ACC112 (cell line): ENCODE data around the gene MAPKAPK5.
"Not testable (repeated sequence)": the region's sequence is repeated elsewhere in the genome, so short reads cannot be mapped to it uniquely, and the experiment has no call there.

Source experiments
- H2AFZ ChIP-seq: fragments of 200-600 bp; sonication (generic); one replicate; pipeline ENCODE4 v1.6.0; 2017; ENCODE audit warnings: antibody characterized with exemption, low read length; ENCODE audit not compliant: unreplicated experiment
- H3K27ac ChIP-seq: fragments of 200-600 bp; sonication (generic); 2 replicates; pipeline ENCODE4 v1.5.1; 2014; ENCODE audit warnings: low read depth, mild to moderate bottlenecking, antibody characterized with exemption, low read length, moderate library complexity
- H3K27me3 ChIP-seq: fragments of 200-600 bp; sonication (generic); 2 replicates; pipeline ENCODE4 v1.6.1; 2014; ENCODE audit warnings: mild to moderate bottlenecking, antibody characterized with exemption, low read length, moderate library complexity, mixed read lengths; ENCODE audit not compliant: insufficient read depth
- H3K36me3 ChIP-seq: fragments of 200-600 bp; sonication (generic); 2 replicates; pipeline ENCODE4 v1.6.1; 2016; ENCODE audit warnings: mild to moderate bottlenecking, antibody characterized with exemption, low read length, moderate library complexity, mixed read lengths; ENCODE audit not compliant: insufficient read depth
- H3K4me1 ChIP-seq: fragments of 200-600 bp; sonication (generic); one replicate; pipeline ENCODE4 v1.6.1; 2016; ENCODE audit warnings: low read length, mixed read lengths; ENCODE audit not compliant: insufficient read depth, unreplicated experiment, control insufficient read depth
- H3K4me3 ChIP-seq: fragments of 200-600 bp; sonication (generic); 2 replicates; pipeline ENCODE4 v1.5.1; 2014; ENCODE audit warnings: mild to moderate bottlenecking, low read depth, low read length
- H3K79me2 ChIP-seq: fragments of 200-600 bp; sonication (generic); one replicate; pipeline ENCODE4 v1.6.0; 2016; ENCODE audit warnings: low read length; ENCODE audit not compliant: control insufficient read depth, unreplicated experiment, insufficient read depth

MAPKAPK5 gene

DNA sequence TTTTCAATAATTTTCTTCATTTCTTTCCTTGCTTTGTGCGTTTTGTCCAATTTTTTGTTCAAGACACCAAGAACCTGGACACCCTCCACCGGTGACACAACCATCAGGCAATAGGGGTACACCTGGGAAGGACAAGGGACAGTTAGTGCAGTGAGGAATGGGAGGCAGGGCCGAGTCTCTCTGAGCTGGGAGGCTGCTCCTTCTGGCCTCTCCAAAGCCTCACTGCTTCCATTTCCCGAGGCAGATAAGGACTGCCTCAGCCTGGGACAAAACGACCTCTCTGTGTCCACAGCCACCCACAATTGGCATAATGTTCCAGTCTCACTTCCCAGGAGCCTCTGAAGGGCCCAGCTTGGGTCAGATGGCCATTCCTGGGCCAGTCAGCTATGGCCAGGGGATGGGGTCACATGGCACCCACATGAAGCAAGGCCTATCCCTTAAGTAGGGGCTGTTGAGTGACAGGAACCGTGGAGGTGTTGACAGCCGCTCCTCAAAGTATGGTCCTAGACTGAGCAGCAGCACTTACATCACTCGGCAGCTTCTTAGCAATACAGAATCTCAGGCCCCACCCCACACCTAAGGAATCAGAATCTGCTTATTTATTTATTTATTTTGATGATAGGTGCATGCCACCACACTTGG lies 13.6 kb upstream of the MAPKAPK5 start:
- no peaks in the 10 kb centered on the region for H3K79me2 ChIP-seq
- no peaks in the 10 kb centered on the region for H3K4me1 ChIP-seq
- H3K36me3 ChIP-seq, result no peaks in the 10 kb centered on the region
- H3K27ac ChIP-seq, result no peak overlapping the region
- H3K4me3 ChIP-seq, result no peak overlapping the region
- peaks cover 6% of the 10 kb centered on the region for H3K27me3 ChIP-seq
- no peak overlapping the region for H2AFZ ChIP-seq

DNA sequence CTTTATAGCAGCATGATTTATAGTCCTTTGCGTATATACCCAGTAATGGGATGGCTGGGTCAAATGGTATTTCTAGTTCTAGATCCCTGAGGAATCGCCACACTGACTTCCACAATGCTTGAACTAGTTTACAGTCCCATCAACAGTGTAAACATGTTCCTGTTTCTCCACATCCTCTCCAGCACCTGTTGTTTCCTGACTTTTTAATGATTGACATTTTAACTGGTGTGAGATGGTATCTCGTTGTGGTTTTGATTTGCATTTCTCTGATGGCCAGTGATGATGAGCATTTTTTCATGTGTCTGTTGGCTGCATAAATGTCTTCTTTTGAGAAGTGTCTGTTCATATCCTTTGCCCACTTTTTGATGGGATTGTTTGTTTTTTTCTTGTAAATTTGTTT lies 12.4 kb upstream of the MAPKAPK5 start:
- H3K27ac ChIP-seq, H3K27me3 ChIP-seq, H3K36me3 ChIP-seq, H2AFZ ChIP-seq, H3K4me3 ChIP-seq, H3K79me2 ChIP-seq, H3K4me1 ChIP-seq: not testable (repeated sequence)

DNA sequence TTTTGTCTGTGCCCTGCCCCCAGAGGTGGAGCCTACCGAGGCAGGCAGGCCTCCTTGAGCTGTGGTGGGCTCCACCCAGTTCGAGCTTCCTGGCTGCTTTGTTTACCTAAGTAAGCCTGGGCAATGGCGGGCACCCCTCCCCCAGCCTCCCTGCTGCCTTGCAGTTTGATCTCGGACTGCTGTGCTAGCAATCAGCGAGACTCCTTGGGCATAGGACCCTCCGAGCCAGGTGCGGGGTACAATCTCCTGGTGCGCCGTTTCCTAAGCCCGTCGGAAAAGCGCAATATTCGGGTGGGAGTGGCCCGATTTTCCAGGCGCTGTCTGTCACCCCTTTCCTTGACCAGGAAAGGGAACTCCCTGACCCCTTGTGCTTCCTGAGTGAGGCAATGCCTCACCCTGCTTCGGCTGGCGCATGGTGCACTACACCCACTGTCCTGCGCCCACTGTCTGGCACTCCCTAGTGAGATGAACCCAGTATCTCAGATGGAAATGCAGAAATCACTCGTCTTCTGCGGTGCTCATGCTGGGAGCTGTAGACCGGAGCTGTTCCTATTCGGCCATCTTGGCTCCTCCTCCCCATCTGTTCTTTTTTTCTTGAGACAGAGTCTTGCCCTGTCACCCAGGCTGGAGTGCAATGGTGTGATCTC lies 7.2 kb upstream of the MAPKAPK5 start:
- not testable (repeated sequence) for H3K79me2 ChIP-seq, H3K4me3 ChIP-seq, H3K27ac ChIP-seq, H3K27me3 ChIP-seq, H3K36me3 ChIP-seq, H2AFZ ChIP-seq, H3K4me1 ChIP-seq

DNA sequence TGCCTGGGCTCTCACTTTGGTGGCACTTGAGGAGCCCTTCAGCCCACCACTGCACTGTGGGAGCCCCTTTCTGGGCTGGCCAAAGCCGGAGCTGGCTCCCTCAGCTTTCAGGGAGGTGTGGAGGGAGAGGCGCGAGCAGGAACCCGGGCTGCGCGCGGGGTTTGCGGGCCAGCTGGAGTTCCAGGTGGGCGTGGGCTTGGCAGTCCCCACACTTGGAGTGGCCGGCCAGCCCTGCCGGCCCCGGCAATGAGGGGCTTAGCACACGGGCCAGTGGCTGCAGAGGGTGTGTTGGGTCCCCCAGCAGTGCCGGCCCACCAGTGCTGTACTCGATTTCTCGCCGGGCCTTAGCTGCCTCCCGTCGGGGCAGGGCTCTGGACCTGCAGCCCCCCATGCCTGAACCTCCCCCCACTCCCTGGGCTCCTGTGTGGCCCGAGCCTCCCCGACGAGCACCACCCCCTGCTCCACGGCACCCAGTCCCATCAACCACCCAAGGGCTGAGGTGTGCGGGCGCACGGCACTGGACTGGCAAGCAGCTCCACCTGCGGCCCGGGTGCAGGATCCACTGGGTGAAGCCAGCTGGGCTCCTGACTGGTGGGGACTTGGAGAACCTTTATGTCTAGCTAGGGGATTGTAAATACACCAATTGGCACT lies 6.4 kb upstream of the MAPKAPK5 start:
- not testable (repeated sequence) for H3K36me3 ChIP-seq, H3K27ac ChIP-seq, H3K4me3 ChIP-seq, H2AFZ ChIP-seq, H3K4me1 ChIP-seq, H3K27me3 ChIP-seq
- H3K79me2 ChIP-seq, result peaks cover 14% of the 10 kb centered on the region

DNA sequence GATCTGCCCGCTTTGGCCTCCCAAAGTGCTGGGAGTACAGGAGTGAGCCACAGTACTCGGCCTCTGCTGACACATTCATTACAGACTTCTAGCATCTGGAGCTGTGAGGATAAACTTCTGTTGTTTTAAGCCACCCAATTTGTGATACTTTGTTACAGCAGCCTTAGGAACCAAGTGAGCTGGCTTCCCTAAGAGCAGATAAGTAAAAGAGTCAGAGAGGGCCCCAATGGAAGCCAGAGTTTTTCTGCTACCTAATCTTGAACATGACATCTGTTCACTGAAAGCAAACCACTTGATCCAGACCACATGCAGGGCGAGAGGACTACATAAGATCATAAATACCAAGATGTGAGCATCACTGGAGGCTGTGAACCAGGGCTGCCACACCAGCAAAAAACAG lies 3.7 kb upstream of the MAPKAPK5 start:
- no peak overlapping the region for H3K4me3 ChIP-seq
- no peak overlapping the region for H2AFZ ChIP-seq
- H3K79me2 ChIP-seq, result peaks cover 36% of the 10 kb centered on the region
- H3K4me1 ChIP-seq, result peaks cover 11% of the 10 kb centered on the region
- H3K27ac ChIP-seq, result no peak overlapping the region
- no peaks in the 10 kb centered on the region for H3K27me3 ChIP-seq
- H3K36me3 ChIP-seq, result peaks cover 8% of the 10 kb centered on the region

DNA sequence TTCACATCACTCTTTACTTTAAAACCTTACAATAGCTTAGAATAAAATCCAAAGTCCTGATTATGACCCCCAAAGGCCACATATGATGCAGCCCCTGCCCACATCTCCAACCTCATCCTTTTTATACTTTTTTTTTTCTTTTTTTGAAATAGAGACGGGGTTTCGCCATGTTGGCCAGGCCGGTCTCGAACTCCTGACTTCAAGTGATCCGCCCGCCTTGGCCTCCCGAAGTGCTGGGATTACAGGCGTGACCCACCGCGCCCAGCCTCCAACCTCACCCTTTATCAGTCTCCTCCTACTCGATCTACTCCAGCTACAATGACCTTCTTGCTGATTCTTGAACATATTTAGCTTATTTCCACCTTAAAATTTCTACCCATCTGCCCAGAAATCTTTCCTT lies 1.2 kb upstream of the MAPKAPK5 start:
- Histone ChIP-seq H3K4me3 (peak overlapping the region; percentile 98), H3K36me3 (peaks cover 8% of the 10 kb centered on the region), H3K79me2 (peaks cover 59% of the 10 kb centered on the region), H2AFZ (peak overlapping the region; percentile 99), H3K27me3 (no peaks in the 10 kb centered on the region), H3K27ac (0 out of 2 replicates have a peak overlapping the region, but pooled peaks have one; percentile 89), H3K4me1 (peaks cover 15% of the 10 kb centered on the region)

DNA sequence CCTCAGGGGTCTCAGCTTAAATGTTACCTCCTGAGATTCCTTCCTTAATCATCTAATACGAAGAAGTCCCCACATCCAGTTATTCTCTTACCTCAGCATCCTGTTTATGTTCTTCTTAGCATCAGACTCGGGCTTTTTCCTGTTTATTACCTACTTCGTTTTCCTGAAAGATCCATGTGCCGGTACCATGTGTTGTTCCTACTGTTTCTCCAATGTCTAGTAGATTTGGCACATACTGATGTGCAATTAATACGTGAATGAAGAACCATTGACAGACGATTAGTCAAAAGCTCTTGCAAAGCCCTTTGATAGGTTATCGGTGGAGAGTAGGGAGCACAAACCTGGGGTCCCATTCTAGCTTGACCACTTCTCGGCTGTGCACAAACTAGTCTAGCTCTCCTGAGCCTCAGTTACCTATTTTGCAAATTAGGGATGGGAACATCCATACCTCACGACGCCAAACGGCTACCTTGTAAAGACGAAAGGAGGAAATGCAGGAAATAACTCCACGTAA lies 735 bp upstream of the MAPKAPK5 start:
- Histone ChIP-seq H3K27me3 (no peaks in the 10 kb centered on the region), H3K36me3 (peaks cover 8% of the 10 kb centered on the region), H3K79me2 (peaks cover 63% of the 10 kb centered on the region), H3K4me1 (peaks cover 19% of the 10 kb centered on the region), H3K27ac (peak overlapping the region; percentile 89), H3K4me3 (peak overlapping the region; percentile 98), H2AFZ (peak overlapping the region; percentile 99)

DNA sequence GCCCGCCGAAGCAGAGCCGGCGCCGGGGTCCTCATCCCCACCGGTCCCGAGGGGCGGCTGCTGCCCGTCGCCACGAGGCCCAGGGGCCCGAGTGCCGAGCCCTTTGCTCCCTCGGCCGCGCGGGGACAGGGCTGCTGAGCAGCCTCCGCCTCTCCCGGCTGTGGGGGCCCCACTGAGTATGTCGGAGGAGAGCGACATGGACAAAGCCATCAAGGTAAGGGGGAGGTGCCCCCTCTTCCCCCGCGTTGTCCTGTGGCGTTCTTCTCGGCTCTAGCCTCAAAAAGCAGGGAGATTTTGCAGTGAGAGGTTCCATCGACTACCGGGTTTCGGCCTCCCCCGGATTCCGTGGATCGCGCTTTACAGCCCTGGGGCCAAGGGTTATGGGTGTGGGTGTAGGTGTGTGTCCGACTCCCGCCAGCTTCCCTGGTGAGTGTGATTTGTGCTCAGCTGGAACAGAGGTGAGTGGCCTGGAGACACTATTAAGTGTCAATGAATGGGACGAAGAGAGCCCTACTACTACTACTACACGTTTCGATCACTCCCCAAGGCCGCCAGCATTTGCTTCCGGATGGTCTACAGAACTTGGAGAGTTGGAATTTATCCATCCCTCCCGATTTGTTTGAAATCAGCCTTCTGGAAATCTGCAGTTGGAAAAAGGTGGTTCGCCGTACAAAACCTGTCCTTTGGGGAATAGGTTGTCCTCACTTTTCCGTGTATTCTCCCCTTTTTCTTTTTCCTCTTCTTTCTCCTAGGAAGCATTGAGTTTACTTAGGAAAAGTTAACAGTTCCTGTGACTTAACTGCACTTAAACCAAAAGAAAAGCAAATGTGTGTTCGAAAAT lies 748 bp downstream of the MAPKAPK5 start:
- peak overlapping the region; percentile 89 for H3K27ac ChIP-seq
- peaks cover 11% of the 10 kb centered on the region for H3K36me3 ChIP-seq
- peaks cover 76% of the 10 kb centered on the region for H3K79me2 ChIP-seq
- no peaks in the 10 kb centered on the region for H3K27me3 ChIP-seq
- peaks cover 20% of the 10 kb centered on the region for H3K4me1 ChIP-seq
- H3K4me3 ChIP-seq, result peak overlapping the region; percentile 98
- peak overlapping the region; percentile 99 for H2AFZ ChIP-seq

DNA sequence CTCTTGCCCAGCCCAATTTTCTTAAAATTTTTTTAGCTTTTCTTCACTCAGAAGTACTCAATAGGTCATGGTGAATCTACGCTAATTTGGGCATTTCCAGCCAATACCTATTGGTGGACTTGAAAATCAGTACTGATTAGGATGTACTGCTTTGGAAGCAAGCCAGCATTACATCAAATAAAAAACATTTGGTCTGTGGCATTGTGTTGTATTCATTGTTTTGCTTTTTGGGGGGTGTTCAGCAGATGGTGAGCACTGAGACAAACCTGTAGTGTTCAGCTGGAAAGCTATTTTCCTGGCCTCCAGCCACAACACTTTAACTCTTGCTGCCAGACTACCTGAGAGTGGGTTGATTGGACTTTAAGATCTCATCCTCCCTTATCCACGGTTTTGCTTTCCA lies 4.0 kb downstream of the MAPKAPK5 start:
- H3K4me1 ChIP-seq, result peaks cover 10% of the 10 kb centered on the region
- no peak overlapping the region for H2AFZ ChIP-seq
- H3K36me3 ChIP-seq, result peaks cover 15% of the 10 kb centered on the region; the same call in 1 of the 2 replicates
- peaks cover 85% of the 10 kb centered on the region for H3K79me2 ChIP-seq
- H3K27me3 ChIP-seq, result no peaks in the 10 kb centered on the region
- no peak overlapping the region for H3K27ac ChIP-seq
- no peak overlapping the region for H3K4me3 ChIP-seq

DNA sequence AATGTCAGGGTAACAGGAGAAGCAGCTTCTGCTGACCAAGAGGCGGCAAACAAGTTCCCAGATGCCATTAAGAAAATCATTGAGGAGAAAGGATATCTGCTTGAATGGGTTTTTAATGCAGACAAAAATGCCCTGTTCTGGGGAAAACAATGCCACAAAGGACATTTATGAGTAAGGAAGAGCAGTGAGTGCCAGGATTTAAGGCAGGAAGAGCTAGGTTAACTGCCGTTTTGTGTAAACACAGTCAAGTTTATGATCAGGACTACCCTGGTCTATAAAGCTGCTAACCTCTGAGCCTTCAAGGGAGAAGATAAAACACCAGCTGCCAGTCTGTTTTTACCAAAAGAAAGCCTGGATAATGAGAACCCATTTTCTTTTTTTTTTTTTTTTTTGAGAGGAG lies 8.5 kb downstream of the MAPKAPK5 start:
- Histone ChIP-seq H3K4me3 (no peak overlapping the region), H3K79me2 (peaks cover 81% of the 10 kb centered on the region), H3K4me1 (peaks cover 5% of the 10 kb centered on the region), H3K36me3 (peaks cover 15% of the 10 kb centered on the region; the same call in 1 of the 2 replicates), H3K27me3 (no peaks in the 10 kb centered on the region), H3K27ac (no peak overlapping the region), H2AFZ (no peak overlapping the region)
